Left ventricle myocardium inferior (tissue), 1 donor: ENCODE results near the gene ASPM. TPM values are rescaled to one million over a fixed set of nuclear protein-coding genes. Genes with fewer than 3 reads are reported as not detected.
"Not testable (repeated sequence)": the region's sequence is repeated elsewhere in the genome, so short reads cannot be mapped to it uniquely, and the experiment has no call there.

ENCODE experiments used
- DNase-seq: peaks from one replicate; pipeline ENCODE4 v3.0.0-alpha.2; 2020
- H3K27ac ChIP-seq: fragments of 200-600 bp; replicated peaks from 2 replicates; pipeline ENCODE4 v1.8.0; 2021
- H3K27me3 ChIP-seq: fragments of 200-600 bp; 2 replicates; pipeline ENCODE4 v1.8.0; 2021; ENCODE audit warnings: low read depth
- H3K36me3 ChIP-seq: fragments of 200-600 bp; 2 replicates; pipeline ENCODE4 v1.8.0; 2021
- H3K4me1 ChIP-seq: fragments of 200-600 bp; 2 replicates; pipeline ENCODE4 v1.8.0; 2021
- H3K4me3 ChIP-seq: fragments of 200-600 bp; 2 replicates; pipeline ENCODE4 v1.8.0; 2021; ENCODE audit warnings: mild to moderate bottlenecking, moderate library complexity
- H3K9me3 ChIP-seq: fragments of 200-600 bp; replicated peaks from 2 replicates; pipeline ENCODE4 v1.8.0; 2021
- intact Hi-C: fragments of 100-400 bp; cut with micrococcal nuclease; formaldehyde crosslinking; loops from one replicate; pipeline ENCODE4 v1.11.0; 2022
- total RNA-seq: library from RNA; stranded (reverse); fragmentation: NEBNext Ultra II Directional; extraction: Animal tissue kit (Norgen Biotek cat#: 25700); gene quantifications from one replicate; pipeline ENCODE4 v1.2.1, GENCODE V29; 2021
- TF ChIP-seq, protein P1 (sequence below): fragments of 200-600 bp; IDR thresholded peaks from 2 replicates; pipeline ENCODE4 v1.8.0; 2021; ENCODE audit warnings: antibody characterized with exemption, mild to moderate bottlenecking, borderline replicate concordance
- donor health status: DM: no; HTN: yes; CAD: no; lungs with severe emphysema.

ASPM gene
- total RNA-seq, 1 donor from 2014 or later, result 0.44 TPM

DNA sequence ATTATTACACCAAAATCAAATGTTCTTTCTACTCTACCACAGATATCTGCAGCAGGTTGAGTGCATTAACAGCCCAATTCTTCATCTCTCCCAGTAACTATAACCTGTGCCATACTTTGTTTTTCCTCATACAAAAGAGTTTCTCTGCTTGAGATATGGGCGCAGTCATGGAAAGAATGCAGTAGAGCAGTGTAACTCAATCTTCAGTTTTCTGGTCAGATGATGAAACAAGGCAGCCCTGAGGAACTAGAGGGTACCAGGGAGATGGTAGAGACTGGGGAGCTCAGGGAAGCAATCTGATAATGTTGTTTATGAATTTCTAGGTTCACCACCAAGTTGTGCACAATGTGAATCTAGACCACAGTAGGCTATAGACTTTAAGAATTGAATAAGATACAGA is 39.6 kb downstream of the ASPM start:
- TF ChIP-seq, protein P1, sequence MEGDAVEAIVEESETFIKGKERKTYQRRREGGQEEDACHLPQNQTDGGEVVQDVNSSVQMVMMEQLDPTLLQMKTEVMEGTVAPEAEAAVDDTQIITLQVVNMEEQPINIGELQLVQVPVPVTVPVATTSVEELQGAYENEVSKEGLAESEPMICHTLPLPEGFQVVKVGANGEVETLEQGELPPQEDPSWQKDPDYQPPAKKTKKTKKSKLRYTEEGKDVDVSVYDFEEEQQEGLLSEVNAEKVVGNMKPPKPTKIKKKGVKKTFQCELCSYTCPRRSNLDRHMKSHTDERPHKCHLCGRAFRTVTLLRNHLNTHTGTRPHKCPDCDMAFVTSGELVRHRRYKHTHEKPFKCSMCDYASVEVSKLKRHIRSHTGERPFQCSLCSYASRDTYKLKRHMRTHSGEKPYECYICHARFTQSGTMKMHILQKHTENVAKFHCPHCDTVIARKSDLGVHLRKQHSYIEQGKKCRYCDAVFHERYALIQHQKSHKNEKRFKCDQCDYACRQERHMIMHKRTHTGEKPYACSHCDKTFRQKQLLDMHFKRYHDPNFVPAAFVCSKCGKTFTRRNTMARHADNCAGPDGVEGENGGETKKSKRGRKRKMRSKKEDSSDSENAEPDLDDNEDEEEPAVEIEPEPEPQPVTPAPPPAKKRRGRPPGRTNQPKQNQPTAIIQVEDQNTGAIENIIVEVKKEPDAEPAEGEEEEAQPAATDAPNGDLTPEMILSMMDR, result no peak
- Histone ChIP-seq H3K4me1 (no peaks in the 10 kb centered on the region), H3K27ac (no peak overlapping the region), H3K4me3 (no peak overlapping the region), H3K27me3 (no peaks in the 10 kb centered on the region), H3K9me3 (no peaks in the 10 kb centered on the region), H3K36me3 (no peaks in the 10 kb centered on the region)
- intact Hi-C loops, result no loop called here
- no peak for DNase-seq

DNA sequence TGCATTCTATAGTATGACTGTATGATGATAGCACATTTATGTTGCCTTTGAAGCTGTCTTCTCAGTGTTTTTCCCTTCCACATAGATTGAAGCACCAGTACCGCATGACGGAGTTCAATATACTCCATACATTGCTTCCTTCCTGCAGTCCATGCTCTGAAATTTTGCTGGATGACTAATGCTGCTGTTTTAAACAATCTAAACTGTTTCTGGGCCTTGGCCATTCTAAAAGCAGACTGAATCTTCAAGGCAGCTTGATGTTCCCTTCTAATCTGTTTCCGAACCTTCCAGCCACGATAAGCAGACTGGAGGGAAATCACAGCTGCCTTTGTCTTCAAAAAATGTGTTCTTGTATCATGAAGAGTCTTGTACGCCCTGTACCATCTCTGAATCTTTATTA is 43.2 kb downstream of the ASPM start:
- Histone ChIP-seq H3K9me3 (no peaks in the 10 kb centered on the region), H3K36me3 (no peaks in the 10 kb centered on the region), H3K4me3 (no peak overlapping the region), H3K27ac (no peak overlapping the region), H3K27me3 (no peaks in the 10 kb centered on the region), H3K4me1 (peaks cover 15% of the 10 kb centered on the region)
- intact Hi-C loops, result no loop called here
- no peak for DNase-seq
- TF ChIP-seq, protein P1, result no peak

DNA sequence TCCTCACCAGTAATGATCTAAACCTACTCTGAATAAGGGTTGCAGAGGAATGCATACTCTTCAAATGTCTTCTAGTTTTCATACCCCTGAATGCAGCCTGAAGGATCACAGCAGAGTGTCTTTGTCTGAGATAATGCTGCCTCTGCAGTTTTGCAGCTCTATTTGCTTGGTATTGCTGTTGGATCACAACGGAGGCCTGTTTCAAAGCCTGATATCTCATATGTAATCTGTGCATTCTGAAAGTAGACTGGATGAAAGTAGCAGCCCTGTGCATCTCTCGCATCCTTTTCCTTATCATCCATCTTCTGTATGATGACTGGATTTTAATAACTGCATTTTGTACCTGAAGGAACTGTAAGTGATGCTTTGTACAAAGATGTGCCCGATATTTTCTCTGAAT is 44.5 kb downstream of the ASPM start:
- Histone ChIP-seq H3K9me3 (no peaks in the 10 kb centered on the region), H3K27me3 (no peaks in the 10 kb centered on the region), H3K4me3 (no peak overlapping the region), H3K27ac (no peak overlapping the region), H3K4me1 (peaks cover 19% of the 10 kb centered on the region), H3K36me3 (no peaks in the 10 kb centered on the region)
- intact Hi-C loops, result no loop called here
- no peak for DNase-seq
- TF ChIP-seq, protein P1, result no peak

DNA sequence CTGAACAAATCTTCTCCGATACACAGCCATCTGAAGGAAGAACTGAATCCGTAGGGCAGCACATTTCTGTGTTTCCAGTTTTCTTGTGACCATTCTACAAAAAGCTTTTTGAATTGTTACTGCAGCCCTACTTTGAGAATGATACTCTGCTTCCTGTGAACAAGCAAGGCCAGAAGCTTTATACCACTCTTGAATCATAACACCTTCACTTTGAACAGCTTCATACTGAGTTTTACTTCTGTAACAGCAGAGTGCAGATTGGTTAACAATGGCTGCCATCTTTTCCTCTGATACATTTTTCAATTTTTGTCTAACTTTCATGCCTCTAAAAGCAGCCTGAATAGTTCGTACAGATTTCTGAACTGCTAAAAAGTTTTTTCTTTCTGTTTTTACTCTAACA is 45.8 kb downstream of the ASPM start:
- TF ChIP-seq, protein P1, result no peak
- H3K27me3 ChIP-seq, result no peaks in the 10 kb centered on the region
- no peak overlapping the region for H3K4me3 ChIP-seq
- H3K27ac ChIP-seq, result no peak overlapping the region
- no peaks in the 10 kb centered on the region for H3K9me3 ChIP-seq
- intact Hi-C loops, result no loop called here
- H3K36me3 ChIP-seq, result no peaks in the 10 kb centered on the region
- H3K4me1 ChIP-seq, result peaks cover 22% of the 10 kb centered on the region
- no peak for DNase-seq

DNA sequence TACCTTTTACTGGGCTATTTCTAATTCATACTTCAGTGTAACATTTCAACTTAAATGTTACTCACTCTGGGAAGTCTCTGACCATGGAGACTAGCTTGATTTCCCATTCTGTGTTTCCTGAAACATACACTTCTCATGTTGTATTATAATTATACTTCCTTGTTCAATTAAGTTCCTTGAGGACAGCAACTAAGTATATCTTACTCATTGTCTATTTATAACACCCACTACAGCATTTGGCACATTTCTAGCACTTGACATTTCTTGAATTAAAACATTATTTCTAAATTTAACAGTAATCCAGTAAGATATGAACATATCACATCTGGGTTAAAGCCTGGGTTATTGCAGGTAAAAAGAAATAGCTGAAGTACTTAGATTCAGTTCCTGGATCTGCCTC is 47.0 kb downstream of the ASPM start:
- peaks cover 22% of the 10 kb centered on the region for H3K4me1 ChIP-seq
- no peaks in the 10 kb centered on the region for H3K27me3 ChIP-seq
- DNase-seq, result no peak
- no peak overlapping the region for H3K4me3 ChIP-seq
- intact Hi-C loops, result no loop called here
- no peak overlapping the region for H3K27ac ChIP-seq
- no peaks in the 10 kb centered on the region for H3K36me3 ChIP-seq
- H3K9me3 ChIP-seq, result no peaks in the 10 kb centered on the region
- TF ChIP-seq, protein P1, result no peak

DNA sequence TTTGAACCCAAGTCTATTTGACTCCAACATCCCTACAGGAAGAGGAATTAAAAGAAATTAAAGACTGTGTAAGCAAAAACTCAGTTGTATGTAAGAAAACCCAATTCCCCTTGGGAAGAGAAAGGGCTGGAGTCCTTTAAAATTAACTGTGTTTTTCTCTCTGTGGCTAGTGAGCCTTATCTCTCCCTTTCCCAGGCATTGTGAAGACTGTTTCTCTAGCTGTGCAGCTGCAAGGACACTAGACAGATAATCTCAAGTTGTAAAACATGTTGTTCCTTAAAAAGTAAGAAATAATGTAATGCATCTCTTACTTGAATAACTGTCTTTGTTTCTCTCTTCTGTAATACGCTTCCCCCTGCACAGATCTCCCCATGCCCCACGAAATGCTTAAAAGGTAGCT is 49.5 kb downstream of the ASPM start:
- H3K4me3 ChIP-seq, H3K27ac ChIP-seq, DNase-seq, H3K27me3 ChIP-seq, H3K9me3 ChIP-seq, intact Hi-C loops, H3K36me3 ChIP-seq: not testable (repeated sequence)
- H3K4me1 ChIP-seq, result peaks cover 22% of the 10 kb centered on the region
